Stimulated activated CD8-positive, alpha-beta memory T cell treated with anti-CD3 and anti-CD28 coated beads, Interleukin-7, amount 100 ng/mL, for 24 hours (primary cell): ENCODE data around the gene EIF3F.

ENCODE experiments used
- DNase-seq: peaks from one replicate; pipeline ENCODE4 v3.0.0-alpha.2; 2020; ENCODE audit warnings: low read depth

Gene EIF3F

DNA sequence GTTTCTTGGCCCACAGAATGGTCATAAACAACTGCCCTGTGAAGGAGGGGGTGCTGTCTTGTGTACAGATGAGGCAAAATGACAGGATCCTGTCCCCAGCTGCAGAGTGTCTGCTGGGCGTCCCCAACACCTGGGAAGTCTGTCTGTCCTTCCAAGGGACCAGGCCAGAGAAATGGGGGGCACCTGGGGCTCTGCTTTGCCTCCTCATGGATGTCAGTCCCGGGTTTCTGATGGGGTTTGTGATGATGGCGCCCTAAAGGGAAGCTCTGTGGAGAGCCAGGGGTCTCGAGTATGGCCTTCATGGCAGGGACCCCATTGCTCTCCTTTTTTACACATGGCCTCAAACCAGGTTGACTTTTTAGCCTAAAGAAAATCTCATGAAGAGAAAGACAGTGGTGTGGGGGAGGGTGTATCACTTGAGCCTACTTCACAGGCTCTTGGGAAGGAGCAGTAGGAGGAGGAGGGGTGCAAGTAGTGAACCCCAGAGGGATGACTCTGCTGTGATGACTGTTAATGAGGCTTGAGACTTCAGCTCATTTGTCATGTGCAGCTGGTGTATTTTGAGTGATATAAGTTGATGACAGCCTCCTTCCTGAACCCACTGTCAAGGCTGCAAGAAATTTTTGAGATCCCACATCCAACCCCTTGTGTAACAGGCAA, 53.3 kb downstream of the EIF3F start:
- DNase-seq, result no peak

DNA sequence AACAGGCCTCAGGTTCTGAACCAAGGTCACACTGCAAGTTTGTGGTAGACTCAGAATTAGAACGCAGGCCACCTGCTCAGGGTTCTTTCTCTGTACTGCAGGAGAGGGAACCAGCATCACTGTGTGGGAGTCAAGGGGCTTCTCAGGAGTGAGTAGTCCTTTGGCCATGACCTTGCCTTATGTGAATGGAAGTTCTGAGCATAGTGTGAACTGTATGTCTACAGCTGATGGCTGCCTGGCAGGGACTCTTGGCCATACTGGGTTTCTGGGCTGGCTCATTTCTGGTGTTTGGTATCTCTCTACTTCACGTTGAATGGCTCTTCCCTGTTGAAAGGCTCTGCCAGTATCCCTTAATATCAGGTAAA, 53.8 kb downstream of the EIF3F start:
- no peak for DNase-seq

DNA sequence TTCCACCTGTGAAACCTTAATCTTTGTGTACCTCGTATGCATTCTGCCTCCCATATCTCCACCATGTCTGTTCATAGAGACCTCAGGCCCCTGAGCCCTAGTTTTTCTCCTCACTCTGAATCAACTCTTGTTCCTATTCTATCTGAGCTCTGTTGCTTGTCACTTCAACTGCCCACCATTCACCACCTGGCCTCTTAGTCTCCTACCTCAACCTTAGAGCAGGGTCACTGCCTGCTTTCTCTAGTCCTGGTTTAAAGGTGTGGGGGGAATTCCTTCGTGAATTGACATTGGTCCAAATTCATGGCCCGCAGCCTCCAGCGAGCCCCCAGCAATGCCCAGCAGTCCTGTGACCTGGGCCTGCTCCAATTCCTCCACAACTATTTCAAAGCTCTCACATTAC, 54.4 kb downstream of the EIF3F start:
- no peak for DNase-seq

DNA sequence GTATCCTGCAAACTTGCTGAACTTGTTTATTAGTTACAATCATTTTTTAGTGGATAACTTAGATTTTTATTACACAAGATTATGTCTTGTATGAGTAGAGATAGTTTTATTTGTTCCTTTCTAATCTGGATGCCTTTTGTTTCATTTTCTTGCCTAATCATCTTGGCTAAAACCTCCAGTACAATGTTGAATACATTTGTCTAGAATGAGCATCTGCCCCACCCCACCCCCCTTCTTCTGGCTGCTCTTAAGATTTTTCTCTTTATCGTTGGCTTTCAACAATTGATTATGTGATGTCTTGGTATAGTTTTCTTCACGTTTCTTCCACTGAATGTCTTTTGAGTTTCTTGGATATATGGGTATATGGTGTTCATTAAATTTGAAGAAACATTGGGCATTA, 56.6 kb downstream of the EIF3F start:
- no peak for DNase-seq

DNA sequence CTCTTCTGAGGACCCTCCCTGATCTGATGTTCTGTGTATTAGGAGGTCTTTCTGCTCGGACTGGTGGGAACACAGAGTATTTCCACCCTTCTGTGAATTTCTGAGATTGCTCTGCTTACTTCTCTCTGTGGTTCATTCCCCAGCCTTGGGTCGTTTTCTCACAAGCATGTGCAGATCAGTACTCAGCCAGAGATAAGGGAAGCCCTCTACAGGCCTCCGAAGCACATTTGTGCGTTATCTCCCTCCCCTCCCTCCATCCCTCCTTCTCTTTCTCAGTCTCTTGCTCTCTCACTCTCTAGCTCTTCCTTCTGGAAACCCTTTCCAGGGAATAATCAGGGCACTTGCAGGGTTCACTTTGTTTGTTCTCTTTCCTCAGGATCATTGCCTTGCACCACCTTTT, 58.7 kb downstream of the EIF3F start:
- no peak for DNase-seq

DNA sequence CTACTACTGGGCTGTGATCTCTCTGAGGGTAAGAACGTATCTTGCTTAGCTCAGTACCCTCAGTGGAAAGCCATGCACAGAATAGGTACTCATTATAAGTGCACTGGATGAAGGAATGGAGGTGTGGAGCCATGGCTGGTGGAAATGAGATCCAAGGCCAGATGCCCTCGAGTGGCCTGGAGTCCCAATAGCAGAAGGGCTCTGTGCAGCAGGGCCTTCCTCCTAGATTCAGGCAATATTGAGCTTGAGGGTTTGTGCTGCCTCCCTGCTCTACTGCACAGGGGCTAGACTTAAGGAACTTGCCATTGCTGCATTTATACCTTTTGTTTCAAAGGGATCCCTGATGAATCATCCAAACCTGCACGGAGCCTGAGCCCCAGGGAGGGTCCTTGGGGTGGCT, 60.2 kb downstream of the EIF3F start:
- no peak for DNase-seq

DNA sequence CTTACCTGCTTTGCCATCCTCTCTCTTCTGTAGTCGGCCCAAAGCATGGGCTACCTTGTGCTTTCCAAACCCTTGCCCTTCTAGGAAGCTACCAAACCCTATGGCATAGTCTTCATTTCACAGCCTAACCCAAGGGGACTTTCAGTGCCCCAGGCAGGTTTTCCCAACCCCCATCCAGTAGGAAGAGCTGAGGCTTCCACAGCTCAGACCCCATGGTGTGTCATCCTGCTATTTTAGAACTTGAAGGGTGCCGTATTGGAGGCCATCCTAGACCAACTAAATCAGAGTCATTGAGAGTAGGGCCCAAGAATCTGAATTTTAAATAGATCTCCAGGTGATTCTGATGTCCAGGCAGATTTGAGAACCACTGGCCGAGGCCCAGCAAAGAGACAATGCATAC, 61.9 kb downstream of the EIF3F start:
- DNase-seq, result no peak
